ENCODE data around the gene MYT1.
"Not testable (repeated sequence)": the region's sequence is repeated elsewhere in the genome, so short reads cannot be mapped to it uniquely, and the experiment has no call there.

The MYT1 gene

GRCh38 chr20:64228751-64229506 is 64.7 kb downstream of the MYT1 start:
- in situ Hi-C loops (cut with HindIII; ENCODE audit: low sequenced_read_pairs) = no loop called here

- in situ Hi-C loops (cut with HindIII; ENCODE audit: low sequenced_read_pairs) = no loop called here
Observed at GRCh38 chr20:64229507-64230061, 65.3 kb downstream of the MYT1 start.

GRCh38 chr20:64230461-64231145 is 66.4 kb downstream of the MYT1 start:
- in situ Hi-C loops (cut with HindIII; ENCODE audit: low sequenced_read_pairs) = no loop called here

GRCh38 chr20:64231621-64232550 is 67.6 kb downstream of the MYT1 start:
- in situ Hi-C loops (cut with HindIII; ENCODE audit: low sequenced_read_pairs) = no loop called here

GRCh38 chr20:64232794-64233193 is 68.5 kb downstream of the MYT1 start:
- in situ Hi-C loops (cut with HindIII; ENCODE audit: low sequenced_read_pairs) = no loop called here

GRCh38 chr20:64233725-64234124 is 69.5 kb downstream of the MYT1 start:
- in situ Hi-C loops (cut with HindIII; ENCODE audit: low sequenced_read_pairs) = no loop called here

GRCh38 chr20:64234291-64234791 is 70.1 kb downstream of the MYT1 start:
- in situ Hi-C loops (cut with HindIII; ENCODE audit: low sequenced_read_pairs) = no loop called here

GRCh38 chr20:64234921-64235565 is 70.8 kb downstream of the MYT1 start:
- in situ Hi-C loops (cut with HindIII; ENCODE audit: low sequenced_read_pairs) = not testable (repeated sequence)

GRCh38 chr20:64236137-64237088 is 72.2 kb downstream of the MYT1 start:
- in situ Hi-C loops (cut with HindIII; ENCODE audit: low sequenced_read_pairs) = no loop called here

GRCh38 chr20:64237316-64237715 is 73.1 kb downstream of the MYT1 start:
- in situ Hi-C loops (cut with HindIII; ENCODE audit: low sequenced_read_pairs) = no loop called here

GRCh38 chr20:64238115-64238825 is 74.0 kb downstream of the MYT1 start:
- in situ Hi-C loops (cut with HindIII; ENCODE audit: low sequenced_read_pairs) = no loop called here

GRCh38 chr20:64238851-64239387 is 74.7 kb downstream of the MYT1 start:
- in situ Hi-C loops (cut with HindIII; ENCODE audit: low sequenced_read_pairs) = no loop called here

GRCh38 chr20:64239449-64240242 is 75.4 kb downstream of the MYT1 start:
- in situ Hi-C loops (cut with HindIII; ENCODE audit: low sequenced_read_pairs) = no loop called here

- in situ Hi-C loops (cut with HindIII; ENCODE audit: low sequenced_read_pairs) = no loop called here
Observed at GRCh38 chr20:64240243-64241015, 76.2 kb downstream of the MYT1 start.

GRCh38 chr20:64241061-64241460 is 76.8 kb downstream of the MYT1 start:
- in situ Hi-C loops (cut with HindIII; ENCODE audit: low sequenced_read_pairs) = no loop called here

- in situ Hi-C loops (cut with HindIII; ENCODE audit: low sequenced_read_pairs) = no loop called here
Observed at GRCh38 chr20:64242003-64242796, 77.9 kb downstream of the MYT1 start.
